ENCODE measurements around the gene NAXD.

- TF ChIP-seq, protein P1, sequence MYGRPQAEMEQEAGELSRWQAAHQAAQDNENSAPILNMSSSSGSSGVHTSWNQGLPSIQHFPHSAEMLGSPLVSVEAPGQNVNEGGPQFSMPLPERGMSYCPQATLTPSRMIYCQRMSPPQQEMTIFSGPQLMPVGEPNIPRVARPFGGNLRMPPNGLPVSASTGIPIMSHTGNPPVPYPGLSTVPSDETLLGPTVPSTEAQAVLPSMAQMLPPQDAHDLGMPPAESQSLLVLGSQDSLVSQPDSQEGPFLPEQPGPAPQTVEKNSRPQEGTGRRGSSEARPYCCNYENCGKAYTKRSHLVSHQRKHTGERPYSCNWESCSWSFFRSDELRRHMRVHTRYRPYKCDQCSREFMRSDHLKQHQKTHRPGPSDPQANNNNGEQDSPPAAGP (tag by site-specific recombination; IDR thresholded peaks at IDR 0.05) = no peak
- TF ChIP-seq ZNF302 (tag by site-specific recombination; IDR thresholded peaks at IDR 0.05; ENCODE audit: low read depth) (no peak), CTCF (tag by site-specific recombination; IDR thresholded peaks at IDR 0.05) (no peak), SALL2 (tag by site-specific recombination; IDR thresholded peaks at IDR 0.05; ENCODE audit: borderline replicate concordance) (no peak), ZNF639 (tag by site-specific recombination; IDR thresholded peaks at IDR 0.05) (no peak), YY1 (tag by site-specific recombination; IDR thresholded peaks at IDR 0.05) (no peak), ZNF311 (tag by site-specific recombination; IDR thresholded peaks at IDR 0.05; ENCODE audit: borderline replicate concordance) (no peak), ZBTB21 (tag by site-specific recombination; IDR thresholded peaks at IDR 0.05) (no peak), ZNF623 (tag by site-specific recombination; IDR thresholded peaks at IDR 0.05) (no peak)
- TF ChIP-seq, protein P2, sequence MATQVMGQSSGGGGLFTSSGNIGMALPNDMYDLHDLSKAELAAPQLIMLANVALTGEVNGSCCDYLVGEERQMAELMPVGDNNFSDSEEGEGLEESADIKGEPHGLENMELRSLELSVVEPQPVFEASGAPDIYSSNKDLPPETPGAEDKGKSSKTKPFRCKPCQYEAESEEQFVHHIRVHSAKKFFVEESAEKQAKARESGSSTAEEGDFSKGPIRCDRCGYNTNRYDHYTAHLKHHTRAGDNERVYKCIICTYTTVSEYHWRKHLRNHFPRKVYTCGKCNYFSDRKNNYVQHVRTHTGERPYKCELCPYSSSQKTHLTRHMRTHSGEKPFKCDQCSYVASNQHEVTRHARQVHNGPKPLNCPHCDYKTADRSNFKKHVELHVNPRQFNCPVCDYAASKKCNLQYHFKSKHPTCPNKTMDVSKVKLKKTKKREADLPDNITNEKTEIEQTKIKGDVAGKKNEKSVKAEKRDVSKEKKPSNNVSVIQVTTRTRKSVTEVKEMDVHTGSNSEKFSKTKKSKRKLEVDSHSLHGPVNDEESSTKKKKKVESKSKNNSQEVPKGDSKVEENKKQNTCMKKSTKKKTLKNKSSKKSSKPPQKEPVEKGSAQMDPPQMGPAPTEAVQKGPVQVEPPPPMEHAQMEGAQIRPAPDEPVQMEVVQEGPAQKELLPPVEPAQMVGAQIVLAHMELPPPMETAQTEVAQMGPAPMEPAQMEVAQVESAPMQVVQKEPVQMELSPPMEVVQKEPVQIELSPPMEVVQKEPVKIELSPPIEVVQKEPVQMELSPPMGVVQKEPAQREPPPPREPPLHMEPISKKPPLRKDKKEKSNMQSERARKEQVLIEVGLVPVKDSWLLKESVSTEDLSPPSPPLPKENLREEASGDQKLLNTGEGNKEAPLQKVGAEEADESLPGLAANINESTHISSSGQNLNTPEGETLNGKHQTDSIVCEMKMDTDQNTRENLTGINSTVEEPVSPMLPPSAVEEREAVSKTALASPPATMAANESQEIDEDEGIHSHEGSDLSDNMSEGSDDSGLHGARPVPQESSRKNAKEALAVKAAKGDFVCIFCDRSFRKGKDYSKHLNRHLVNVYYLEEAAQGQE (tag by site-specific recombination; IDR thresholded peaks at IDR 0.05) = no peak
Measured at GRCh38 chr13:110628477-110628793, 13.1 kb downstream of the NAXD start.
